Subcutaneous abdominal adipose tissue (tissue), 5 donors: ENCODE measurements around the gene MMP28.

ENCODE experiments used
- H3K27ac ChIP-seq: one replicate; pipeline ENCODE4 v1.7.0; 2013; ENCODE audit warnings: low read depth, mild to moderate bottlenecking, inconsistent platforms, low read length, moderate library complexity
- H3K27me3 ChIP-seq, 5 donors: one replicate each; pipeline ENCODE4 v1.7.0; 2013; ENCODE audit warnings: low read length in 5 of 5, inconsistent platforms in 1 of 5; ENCODE audit not compliant: control insufficient read depth in 5 of 5, insufficient read depth in 4 of 5
- H3K36me3 ChIP-seq, 5 donors: one replicate each; pipeline ENCODE4 v1.7.0; 2013; ENCODE audit warnings: low read length in 5 of 5; ENCODE audit not compliant: control insufficient read depth in 5 of 5, insufficient read depth in 5 of 5
- H3K4me1 ChIP-seq, 5 donors: one replicate each; pipeline ENCODE4 v1.7.0; 2013; ENCODE audit warnings: low read length in 5 of 5, mild to moderate bottlenecking in 3 of 5, moderate library complexity in 1 of 5; ENCODE audit not compliant: control insufficient read depth in 5 of 5, insufficient read depth in 5 of 5
- H3K4me3 ChIP-seq, 5 donors: one replicate each; pipeline ENCODE4 v1.7.0; 2013; ENCODE audit warnings: low read length in 5 of 5, low read depth in 1 of 5
- H3K9ac ChIP-seq, 5 donors: one replicate each; pipeline ENCODE4 v1.7.0; 2013; ENCODE audit warnings: low read length in 5 of 5, mild to moderate bottlenecking in 4 of 5, moderate library complexity in 3 of 5
- H3K9me3 ChIP-seq, 5 donors: one replicate each; pipeline ENCODE4 v1.7.0; 2013; ENCODE audit warnings: low read length in 5 of 5; ENCODE audit not compliant: control insufficient read depth in 5 of 5
- donor health status: healthy.
- donor health status: healthy.
- donor health status: healthy.
- donor health status: healthy.
- donor health status: healthy.

Gene MMP28

DNA sequence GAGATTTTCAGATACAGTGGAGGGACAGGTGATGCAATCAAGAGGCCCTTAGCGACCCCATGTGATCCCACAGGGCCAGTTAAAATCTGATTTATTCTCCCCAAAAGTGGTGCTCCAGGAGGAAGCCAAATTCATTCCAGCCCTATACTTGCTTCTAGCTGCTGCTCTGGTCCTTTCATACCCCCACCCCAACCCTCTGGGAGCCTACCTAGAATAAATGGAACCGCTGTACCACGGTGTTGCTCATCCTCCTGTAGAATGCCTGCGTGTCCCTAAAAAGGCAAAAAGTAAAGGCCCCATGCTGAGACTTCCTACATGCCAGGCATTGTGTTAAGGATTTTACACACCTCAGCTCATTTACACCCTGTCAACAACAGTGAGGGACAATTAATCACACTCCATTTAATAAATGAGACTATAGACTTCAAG, 66.0 kb downstream of the MMP28 start:
- H3K9me3 ChIP-seq = no peaks in the 10 kb centered on the region
- peaks cover 11 to 43% (median 41%) of the 10 kb centered on the region in 5 donors for H3K4me1 ChIP-seq
- no peaks in the 10 kb centered on the region for H3K27me3 ChIP-seq
- no peak overlapping the region for H3K4me3 ChIP-seq
- H3K27ac ChIP-seq = no peak overlapping the region
- no peak overlapping the region for H3K9ac ChIP-seq
- peaks cover 0 to 22% (median 12%) of the 10 kb centered on the region in 5 donors for H3K36me3 ChIP-seq

GRCh38 chr17:35728551-35728950, 66.9 kb downstream of the MMP28 start:
- H3K27ac ChIP-seq = no peak overlapping the region
- H3K4me1 ChIP-seq = peaks cover 11 to 43% (median 41%) of the 10 kb centered on the region in 5 donors
- no peak overlapping the region for H3K4me3 ChIP-seq

GRCh38 chr17:35727635-35728034, 67.8 kb downstream of the MMP28 start:
- Histone ChIP-seq H3K36me3 (peaks cover 17 to 35% (median 22%) of the 10 kb centered on the region in 5 donors), H3K27ac (peak overlapping the region; percentile 78), H3K9ac (peak overlapping the region in 1 of 5 donors; percentile 61), H3K4me3 (no peak overlapping the region), H3K27me3 (no peaks in the 10 kb centered on the region), H3K9me3 (no peaks in the 10 kb centered on the region), H3K4me1 (peaks cover 11 to 42% (median 37%) of the 10 kb centered on the region in 5 donors)

More at GRCh38 chr17:35728551-35728950, 66.9 kb downstream of the MMP28 start:
- Histone ChIP-seq H3K27me3 (no peaks in the 10 kb centered on the region), H3K36me3 (peaks cover 8 to 30% (median 20%) of the 10 kb centered on the region in 5 donors), H3K9ac (no peak overlapping the region), H3K9me3 (no peaks in the 10 kb centered on the region)

- peaks cover 17 to 37% (median 22%) of the 10 kb centered on the region in 5 donors for H3K36me3 ChIP-seq
- peaks cover 11 to 39% (median 31%) of the 10 kb centered on the region in 5 donors for H3K4me1 ChIP-seq
- H3K9me3 ChIP-seq = no peaks in the 10 kb centered on the region
- no peaks in the 10 kb centered on the region for H3K27me3 ChIP-seq
- H3K9ac ChIP-seq = peak overlapping the region in 1 of 5 donors; percentile 61
- peak overlapping the region in 1 of 5 donors; percentile 7 for H3K4me3 ChIP-seq
- peak overlapping the region; percentile 78 for H3K27ac ChIP-seq
Observed at GRCh38 chr17:35726953-35727460, 68.4 kb downstream of the MMP28 start.

DNA sequence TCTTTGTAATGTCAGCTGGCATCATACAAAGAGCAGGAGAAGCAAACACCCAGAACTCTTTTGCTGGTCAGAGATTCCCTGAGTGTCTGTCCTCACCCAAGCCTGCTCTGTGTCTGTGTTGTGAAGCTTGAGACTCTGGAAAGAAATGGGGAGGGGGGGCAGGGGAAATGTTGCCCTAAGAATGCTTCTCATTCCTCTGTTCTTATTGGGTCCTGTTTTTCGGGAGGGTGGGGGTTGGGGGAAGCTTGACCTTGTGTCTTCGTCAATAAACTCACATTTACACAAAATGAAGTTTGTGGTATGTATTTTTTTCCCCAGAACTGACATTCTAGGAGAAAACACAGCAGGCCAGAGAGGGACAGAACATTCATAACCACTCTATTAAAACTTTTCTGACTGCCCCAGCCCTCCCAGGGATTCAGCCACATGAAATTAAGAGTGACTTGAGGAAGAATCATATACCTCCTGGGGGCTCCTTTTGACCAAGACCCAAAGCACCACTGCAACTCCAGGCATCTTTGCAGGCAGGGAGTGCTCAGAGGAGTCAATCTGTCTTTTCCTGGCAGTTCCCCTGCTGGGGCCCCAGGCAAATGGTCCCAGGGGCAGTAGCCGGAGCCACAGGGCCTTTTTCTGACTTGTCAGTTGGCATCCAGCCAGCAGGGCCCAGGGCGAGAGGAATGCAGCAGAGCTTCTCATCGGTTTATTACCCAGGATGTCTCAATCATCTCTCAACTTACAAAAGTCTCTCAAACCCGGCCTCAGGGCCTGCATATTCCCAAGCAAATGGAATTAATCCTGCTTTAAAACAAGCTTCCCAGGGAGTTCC, 69.1 kb downstream of the MMP28 start:
- H3K4me3 ChIP-seq = peak overlapping the region in 1 of 5 donors; percentile 7
- peak overlapping the region; percentile 78 for H3K27ac ChIP-seq
- H3K36me3 ChIP-seq = peaks cover 17 to 41% (median 22%) of the 10 kb centered on the region in 5 donors

DNA sequence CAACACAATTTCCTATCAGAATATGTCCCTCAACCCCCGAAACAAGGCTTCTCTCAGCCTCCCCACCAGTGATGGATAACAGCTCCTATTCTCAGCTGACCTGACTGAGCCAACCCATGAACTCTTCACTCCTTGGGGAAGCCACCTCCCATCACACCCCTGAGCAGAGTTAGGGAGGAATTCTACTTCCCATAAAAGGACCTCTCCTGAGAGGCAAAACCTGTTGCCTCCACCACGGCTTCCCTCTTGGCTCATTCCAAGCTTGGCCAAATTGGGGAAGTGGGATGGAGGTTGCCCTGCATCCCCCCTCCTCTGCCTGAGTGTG, 69.7 kb downstream of the MMP28 start:
- Histone ChIP-seq H3K4me3 (no peak overlapping the region), H3K27me3 (no peaks in the 10 kb centered on the region), H3K9me3 (no peaks in the 10 kb centered on the region), H3K9ac (no peak overlapping the region), H3K27ac (peak overlapping the region; percentile 32), H3K4me1 (peaks cover 6 to 29% (median 23%) of the 10 kb centered on the region in 5 donors), H3K36me3 (peaks cover 17 to 45% (median 24%) of the 10 kb centered on the region in 5 donors)

More for the DNA sequence above, 69.1 kb downstream of the MMP28 start:
- peaks cover 11 to 35% (median 29%) of the 10 kb centered on the region in 5 donors for H3K4me1 ChIP-seq
- peak overlapping the region in 1 of 5 donors; percentile 61 for H3K9ac ChIP-seq
- H3K27me3 ChIP-seq = no peaks in the 10 kb centered on the region
- H3K9me3 ChIP-seq = no peaks in the 10 kb centered on the region

GRCh38 chr17:35725058-35725457, 70.4 kb downstream of the MMP28 start:
- Histone ChIP-seq H3K4me3 (no peak overlapping the region), H3K27me3 (no peaks in the 10 kb centered on the region), H3K36me3 (peaks cover 17 to 47% (median 25%) of the 10 kb centered on the region in 5 donors), H3K9me3 (no peaks in the 10 kb centered on the region), H3K9ac (no peak overlapping the region), H3K27ac (no peak overlapping the region), H3K4me1 (peaks cover 4 to 26% (median 22%) of the 10 kb centered on the region in 5 donors)

DNA sequence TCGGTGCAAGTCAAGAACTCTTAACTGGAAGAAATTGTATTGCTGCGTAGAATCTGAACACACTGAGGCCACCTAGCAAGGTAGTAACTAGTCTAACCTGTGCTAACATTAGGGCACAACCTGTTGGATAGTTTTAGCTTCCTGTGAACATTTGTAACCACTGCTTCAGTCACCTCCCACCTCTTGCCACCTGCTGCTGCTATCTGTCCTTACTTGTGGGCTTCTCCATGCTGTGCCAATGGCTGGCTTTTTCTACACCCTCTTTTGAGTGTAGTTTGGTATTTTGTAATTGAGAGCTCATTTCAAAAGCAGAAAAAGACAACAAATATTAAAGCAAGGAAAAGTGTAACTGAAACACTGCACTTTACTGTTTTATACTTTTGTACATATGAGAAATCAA, 71.7 kb downstream of the MMP28 start:
- H3K4me3 ChIP-seq = no peak overlapping the region
- no peak overlapping the region for H3K9ac ChIP-seq
- H3K4me1 ChIP-seq = peaks cover 4 to 26% (median 22%) of the 10 kb centered on the region in 5 donors
- no peak overlapping the region for H3K27ac ChIP-seq
- H3K36me3 ChIP-seq = peaks cover 17 to 51% (median 28%) of the 10 kb centered on the region in 5 donors
- no peaks in the 10 kb centered on the region for H3K27me3 ChIP-seq
- no peaks in the 10 kb centered on the region for H3K9me3 ChIP-seq

- no peaks in the 10 kb centered on the region for H3K27me3 ChIP-seq
- H3K27ac ChIP-seq = peak overlapping the region; percentile 83
- peaks cover 13 to 55% (median 39%) of the 10 kb centered on the region in 5 donors for H3K4me1 ChIP-seq
- peaks cover 8 to 49% (median 21%) of the 10 kb centered on the region in 5 donors for H3K36me3 ChIP-seq
- peak overlapping the region in 3 of 5 donors; percentile 5 to 81 (median 31) for H3K9ac ChIP-seq
- no peaks in the 10 kb centered on the region for H3K9me3 ChIP-seq
- no peak overlapping the region for H3K4me3 ChIP-seq
Observed at GRCh38 chr17:35717475-35717874, 78.0 kb downstream of the MMP28 start.

GRCh38 chr17:35716897-35717465, 78.5 kb downstream of the MMP28 start:
- no peak overlapping the region for H3K4me3 ChIP-seq
- H3K9me3 ChIP-seq = no peaks in the 10 kb centered on the region
- peaks cover 13 to 55% (median 39%) of the 10 kb centered on the region in 5 donors for H3K4me1 ChIP-seq
- H3K9ac ChIP-seq = peak overlapping the region in 2 of 5 donors; percentile 16 to 81
- H3K27ac ChIP-seq = peak overlapping the region; percentile 83
- no peaks in the 10 kb centered on the region for H3K27me3 ChIP-seq
- peaks cover 10 to 47% (median 21%) of the 10 kb centered on the region in 5 donors for H3K36me3 ChIP-seq
